GM21786 (cell line): ENCODE measurements around the gene RRP1B.
A peak's percentile ranks its signal among the peaks of the same experiment; 100 is the strongest.

Source experiments
- ATAC-seq: cut with Tn5 transposase; IDR thresholded peaks from one replicate; pipeline ENCODE4 v1.9.1; 2021; ENCODE audit not compliant: unreplicated experiment

RRP1B gene

GRCh38 chr21:43721939-43722338, 62.6 kb downstream of the RRP1B start:
- ATAC-seq = no peak

- ATAC-seq = no peak
Measured at GRCh38 chr21:43723648-43724047, 64.3 kb downstream of the RRP1B start.

GRCh38 chr21:43726686-43727518, 67.5 kb downstream of the RRP1B start:
- ATAC-seq = no peak

GRCh38 chr21:43727519-43728153, 68.3 kb downstream of the RRP1B start:
- no peak for ATAC-seq

- ATAC-seq = peak; percentile 5
Measured at GRCh38 chr21:43728154-43728466, 68.8 kb downstream of the RRP1B start.

- peak; percentile 64 for ATAC-seq
Measured at GRCh38 chr21:43728467-43729390, 69.4 kb downstream of the RRP1B start.

- ATAC-seq = no peak
Measured at GRCh38 chr21:43731476-43731875, 72.1 kb downstream of the RRP1B start.

- no peak for ATAC-seq
Measured at GRCh38 chr21:43731891-43732711, 72.7 kb downstream of the RRP1B start.

GRCh38 chr21:43733060-43733459, 73.7 kb downstream of the RRP1B start:
- no peak for ATAC-seq

GRCh38 chr21:43733529-43734071, 74.2 kb downstream of the RRP1B start:
- no peak for ATAC-seq

GRCh38 chr21:43734131-43734927, 75.0 kb downstream of the RRP1B start:
- ATAC-seq = no peak

- no peak for ATAC-seq
Measured at GRCh38 chr21:43734928-43735229, 75.5 kb downstream of the RRP1B start.

GRCh38 chr21:43735236-43736091, 76.1 kb downstream of the RRP1B start:
- ATAC-seq = no peak

GRCh38 chr21:43736224-43736883, 77.0 kb downstream of the RRP1B start:
- ATAC-seq = no peak

GRCh38 chr21:43737158-43737950, 78.0 kb downstream of the RRP1B start:
- no peak for ATAC-seq

- ATAC-seq = no peak
Measured at GRCh38 chr21:43739621-43740435, 80.5 kb downstream of the RRP1B start.
